Measurements from ENCODE around the gene CDK13. TPM values are rescaled to one million over a fixed set of nuclear protein-coding genes. Genes with fewer than 3 reads are reported as not detected.

Gene CDK13
- polyA plus RNA-seq, 2 of the 4 experiments (the other 2 are of a cell fraction): 18.2 to 39.6 TPM

DNA sequence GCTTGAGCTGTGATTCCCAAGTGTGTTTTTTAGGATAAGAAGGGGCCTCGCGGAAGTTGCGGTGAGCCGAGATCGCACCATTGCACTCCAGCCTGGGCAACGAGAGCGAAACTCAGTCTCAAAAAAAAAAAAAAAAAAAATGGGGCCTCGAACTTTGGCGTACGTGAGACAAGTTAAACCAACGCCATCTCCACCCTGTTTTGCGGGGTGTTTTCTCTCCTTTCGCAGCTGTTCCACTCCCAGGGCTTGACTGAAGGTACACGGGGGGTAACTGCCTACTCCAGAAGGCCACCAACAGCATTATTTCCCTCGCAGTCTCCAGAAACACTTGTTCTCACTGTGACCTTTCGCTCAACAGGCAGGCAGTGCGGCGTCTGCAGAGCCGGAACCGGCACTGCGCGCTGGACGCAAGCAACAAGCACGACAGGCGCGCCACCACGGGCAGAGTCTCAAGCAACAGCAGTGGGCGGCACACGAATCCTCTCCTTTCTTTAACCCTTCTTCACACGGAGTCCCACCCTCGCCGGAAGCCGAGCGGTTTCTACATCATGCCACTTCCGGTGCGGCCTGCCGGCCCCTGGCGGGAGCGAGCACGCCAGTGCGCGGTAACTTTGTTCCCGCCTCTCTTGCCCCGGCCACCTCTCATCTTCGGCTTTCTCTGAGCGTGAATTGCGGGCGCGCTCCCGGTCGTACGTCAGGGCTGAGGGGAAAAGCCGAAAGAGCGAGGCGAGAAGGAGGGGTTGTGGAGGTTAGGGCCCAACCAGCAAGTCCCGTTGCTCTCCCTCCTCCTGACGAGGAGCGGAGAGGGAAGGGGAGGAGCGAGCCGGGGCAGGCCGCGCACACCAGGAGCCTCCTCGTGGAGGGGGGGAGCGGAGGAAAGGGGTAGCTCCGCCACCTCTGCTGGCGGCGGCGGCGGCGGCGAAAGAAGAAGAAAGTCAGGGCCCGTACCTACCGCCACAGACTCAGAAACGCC lies 814 bp upstream of the CDK13 start:
- peak; percentile 85 to 91 for ATAC-seq
- TF ChIP-seq RARB (CRISPR knock-in tag; IDR thresholded peaks at IDR 0.05): no peak
- no peak for TF ChIP-seq TFCP2L1 (CRISPR knock-in tag; IDR thresholded peaks at IDR 0.05)
- no peak for TF ChIP-seq RFX5 (IDR thresholded peaks at IDR 0.05)
- TF ChIP-seq ESRRA (IDR thresholded peaks at IDR 0.05; ENCODE audit: borderline replicate concordance, low read length): no peak
- no peak for TF ChIP-seq RCOR1 (IDR thresholded peaks at IDR 0.05; ENCODE audit: low read depth, low read length)
- TF ChIP-seq POLR2A (IDR thresholded peaks at IDR 0.05; ENCODE audit: low read length): peak; percentile 96
- no peak for TF ChIP-seq ZNF302 (CRISPR knock-in tag; IDR thresholded peaks at IDR 0.05)
- TF ChIP-seq, protein P1, sequence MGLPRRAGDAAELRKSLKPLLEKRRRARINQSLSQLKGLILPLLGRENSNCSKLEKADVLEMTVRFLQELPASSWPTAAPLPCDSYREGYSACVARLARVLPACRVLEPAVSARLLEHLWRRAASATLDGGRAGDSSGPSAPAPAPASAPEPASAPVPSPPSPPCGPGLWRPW (IDR thresholded peaks at IDR 0.05): no peak
- TF ChIP-seq NR3C1 (IDR thresholded peaks at IDR 0.05): no peak
- TF ChIP-seq SMC3 (IDR thresholded peaks at IDR 0.05): no peak
- TF ChIP-seq KDM5A (IDR thresholded peaks at IDR 0.05): no peak
- no peak for TF ChIP-seq CEBPB (IDR thresholded peaks at IDR 0.05)
- TF ChIP-seq CHD4 (IDR thresholded peaks at IDR 0.05; ENCODE audit: borderline replicate concordance): no peak
- no peak for TF ChIP-seq NPAS2 (CRISPR knock-in tag; IDR thresholded peaks at IDR 0.05; ENCODE audit: borderline replicate concordance)
- TF ChIP-seq, protein P2, sequence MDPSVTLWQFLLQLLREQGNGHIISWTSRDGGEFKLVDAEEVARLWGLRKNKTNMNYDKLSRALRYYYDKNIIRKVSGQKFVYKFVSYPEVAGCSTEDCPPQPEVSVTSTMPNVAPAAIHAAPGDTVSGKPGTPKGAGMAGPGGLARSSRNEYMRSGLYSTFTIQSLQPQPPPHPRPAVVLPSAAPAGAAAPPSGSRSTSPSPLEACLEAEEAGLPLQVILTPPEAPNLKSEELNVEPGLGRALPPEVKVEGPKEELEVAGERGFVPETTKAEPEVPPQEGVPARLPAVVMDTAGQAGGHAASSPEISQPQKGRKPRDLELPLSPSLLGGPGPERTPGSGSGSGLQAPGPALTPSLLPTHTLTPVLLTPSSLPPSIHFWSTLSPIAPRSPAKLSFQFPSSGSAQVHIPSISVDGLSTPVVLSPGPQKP (IDR thresholded peaks at IDR 0.05; ENCODE audit: low read depth, low read length): no peak
- TF ChIP-seq JUNB (IDR thresholded peaks at IDR 0.05): no peak
- no peak for TF ChIP-seq BHLHE40 (IDR thresholded peaks at IDR 0.05; ENCODE audit: low read depth, low read length)
- TF ChIP-seq ZSCAN20 (CRISPR knock-in tag; IDR thresholded peaks at IDR 0.05): no peak
- peak; percentile 28 to 87; a peak in 3 of 5 replicates for TF ChIP-seq JUN (IDR thresholded peaks at IDR 0.05)
- TF ChIP-seq, protein P3, sequence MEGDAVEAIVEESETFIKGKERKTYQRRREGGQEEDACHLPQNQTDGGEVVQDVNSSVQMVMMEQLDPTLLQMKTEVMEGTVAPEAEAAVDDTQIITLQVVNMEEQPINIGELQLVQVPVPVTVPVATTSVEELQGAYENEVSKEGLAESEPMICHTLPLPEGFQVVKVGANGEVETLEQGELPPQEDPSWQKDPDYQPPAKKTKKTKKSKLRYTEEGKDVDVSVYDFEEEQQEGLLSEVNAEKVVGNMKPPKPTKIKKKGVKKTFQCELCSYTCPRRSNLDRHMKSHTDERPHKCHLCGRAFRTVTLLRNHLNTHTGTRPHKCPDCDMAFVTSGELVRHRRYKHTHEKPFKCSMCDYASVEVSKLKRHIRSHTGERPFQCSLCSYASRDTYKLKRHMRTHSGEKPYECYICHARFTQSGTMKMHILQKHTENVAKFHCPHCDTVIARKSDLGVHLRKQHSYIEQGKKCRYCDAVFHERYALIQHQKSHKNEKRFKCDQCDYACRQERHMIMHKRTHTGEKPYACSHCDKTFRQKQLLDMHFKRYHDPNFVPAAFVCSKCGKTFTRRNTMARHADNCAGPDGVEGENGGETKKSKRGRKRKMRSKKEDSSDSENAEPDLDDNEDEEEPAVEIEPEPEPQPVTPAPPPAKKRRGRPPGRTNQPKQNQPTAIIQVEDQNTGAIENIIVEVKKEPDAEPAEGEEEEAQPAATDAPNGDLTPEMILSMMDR (IDR thresholded peaks at IDR 0.05): no peak
- TF ChIP-seq, protein P4, sequence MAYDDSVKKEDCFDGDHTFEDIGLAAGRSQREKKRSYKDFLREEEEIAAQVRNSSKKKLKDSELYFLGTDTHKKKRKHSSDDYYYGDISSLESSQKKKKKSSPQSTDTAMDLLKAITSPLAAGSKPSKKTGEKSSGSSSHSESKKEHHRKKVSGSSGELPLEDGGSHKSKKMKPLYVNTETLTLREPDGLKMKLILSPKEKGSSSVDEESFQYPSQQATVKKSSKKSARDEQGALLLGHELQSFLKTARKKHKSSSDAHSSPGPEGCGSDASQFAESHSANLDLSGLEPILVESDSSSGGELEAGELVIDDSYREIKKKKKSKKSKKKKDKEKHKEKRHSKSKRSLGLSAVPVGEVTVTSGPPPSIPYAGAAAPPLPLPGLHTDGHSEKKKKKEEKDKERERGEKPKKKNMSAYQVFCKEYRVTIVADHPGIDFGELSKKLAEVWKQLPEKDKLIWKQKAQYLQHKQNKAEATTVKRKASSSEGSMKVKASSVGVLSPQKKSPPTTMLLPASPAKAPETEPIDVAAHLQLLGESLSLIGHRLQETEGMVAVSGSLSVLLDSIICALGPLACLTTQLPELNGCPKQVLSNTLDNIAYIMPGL (CRISPR knock-in tag; IDR thresholded peaks at IDR 0.05; ENCODE audit: borderline replicate concordance): no peak
- TF ChIP-seq, protein P5, sequence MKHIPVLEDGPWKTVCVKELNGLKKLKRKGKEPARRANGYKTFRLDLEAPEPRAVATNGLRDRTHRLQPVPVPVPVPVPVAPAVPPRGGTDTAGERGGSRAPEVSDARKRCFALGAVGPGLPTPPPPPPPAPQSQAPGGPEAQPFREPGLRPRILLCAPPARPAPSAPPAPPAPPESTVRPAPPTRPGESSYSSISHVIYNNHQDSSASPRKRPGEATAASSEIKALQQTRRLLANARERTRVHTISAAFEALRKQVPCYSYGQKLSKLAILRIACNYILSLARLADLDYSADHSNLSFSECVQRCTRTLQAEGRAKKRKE (CRISPR knock-in tag; IDR thresholded peaks at IDR 0.05; ENCODE audit: low read depth): no peak
- TF ChIP-seq POLR2AphosphoS2 (conservative IDR thresholded peaks at IDR 0.05; ENCODE audit: low read length): no peak
- TF ChIP-seq HOXB13 (CRISPR knock-in tag; IDR thresholded peaks at IDR 0.05; ENCODE audit: low read depth): no peak
- peak; percentile 69 for TF ChIP-seq MYC (IDR thresholded peaks at IDR 0.05; ENCODE audit: borderline replicate concordance, low read length)
- no peak for TF ChIP-seq EHF (CRISPR knock-in tag; IDR thresholded peaks at IDR 0.05)
- no peak for TF ChIP-seq NFE2L2 (conservative IDR thresholded peaks at IDR 0.05; ENCODE audit: low read length)
- TF ChIP-seq MAZ (IDR thresholded peaks at IDR 0.05; ENCODE audit: borderline replicate concordance, low read depth, low read length): no peak
- TF ChIP-seq HOXA7 (CRISPR knock-in tag; IDR thresholded peaks at IDR 0.05): no peak
- TF ChIP-seq, protein P6, sequence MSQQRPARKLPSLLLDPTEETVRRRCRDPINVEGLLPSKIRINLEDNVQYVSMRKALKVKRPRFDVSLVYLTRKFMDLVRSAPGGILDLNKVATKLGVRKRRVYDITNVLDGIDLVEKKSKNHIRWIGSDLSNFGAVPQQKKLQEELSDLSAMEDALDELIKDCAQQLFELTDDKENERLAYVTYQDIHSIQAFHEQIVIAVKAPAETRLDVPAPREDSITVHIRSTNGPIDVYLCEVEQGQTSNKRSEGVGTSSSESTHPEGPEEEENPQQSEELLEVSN (IDR thresholded peaks at IDR 0.05; ENCODE audit: borderline replicate concordance, low read depth): 0 out of 2 replicates have a peak, but pooled peaks have one; percentile 49
- peak in 1 of 2 experiments; percentile 24; a peak in 1 of 5 replicates for TF ChIP-seq RAD21 (conservative IDR thresholded peaks at IDR 0.05 in 1 of 2, IDR thresholded peaks at IDR 0.05 in 1 of 2)
- TF ChIP-seq ZFP36 (IDR thresholded peaks at IDR 0.05; ENCODE audit: borderline replicate concordance, partially characterized antibody): no peak
- TF ChIP-seq FOXS1 (CRISPR knock-in tag; IDR thresholded peaks at IDR 0.05): no peak
- TF ChIP-seq FOSL2 (IDR thresholded peaks at IDR 0.05): no peak
- TF ChIP-seq FOSL2 (CRISPR knock-in tag; IDR thresholded peaks at IDR 0.05): no peak

More for the DNA sequence above, 814 bp upstream of the CDK13 start:
- DNase-seq (ENCODE audit: low read depth in 1 of 2, low spot score in 1 of 2): peak; percentile 96 to 99
- peak overlapping the region; percentile 84 for H3K4me3 ChIP-seq
- peak overlapping the region; percentile 88 for H3K4me2 ChIP-seq
- peaks cover 18% of the 10 kb centered on the region for H3K4me1 ChIP-seq
- peak overlapping the region; percentile 99 to 100 for H3K27ac ChIP-seq
- ChIA-PET POLR2A (interaction anchor here (0.5 to 1.8 kb wide), 8 partner anchors 9 to 369 kb away, joined by 3 to 9 read pairs (median 4); no protein-coding TSS in a partner anchor), CTCF (interaction anchor here (0.6 to 3.6 kb wide), 10 partner anchors 8 to 369 kb away, joined by 3 to 18 read pairs (median 4); no protein-coding TSS in a partner anchor)
- 1% methylated on average over 71 of the region's 74 CpGs for WGBS (ENCODE audit: missing lambda C conversion rate)
- no peaks in the 10 kb centered on the region for H3K9me3 ChIP-seq
- peak; percentile 77 for FAIRE-seq

Data from A549 (cell line).